PFSK-1 (cell line): ENCODE measurements around the gene ATP2B2.

ENCODE experiments used
- FOXP2 ChIP-seq: optimal IDR thresholded peaks from 2 replicates; pipeline ENCODE3; 2011; ENCODE audit warnings: borderline replicate concordance, control low read depth, inconsistent platforms; ENCODE audit not compliant: insufficient read depth; ENCODE audit errors: extremely low read length, extremely low read depth
- POLR2AphosphoS5 ChIP-seq: IDR thresholded peaks from 2 replicates; pipeline ENCODE4 v1.6.1; 2012; ENCODE audit warnings: low read depth, mild to moderate bottlenecking, control low read depth, low read length, moderate library complexity
- SIN3A ChIP-seq: IDR thresholded peaks from 2 replicates; pipeline ENCODE4 v1.6.1; 2012; ENCODE audit warnings: mild to moderate bottlenecking, low read length, moderate library complexity, borderline replicate concordance; ENCODE audit not compliant: insufficient read depth
- TAF1 ChIP-seq: IDR thresholded peaks from 2 replicates; pipeline ENCODE4 v1.6.1; 2012; ENCODE audit warnings: low read length, control low read depth, borderline replicate concordance; ENCODE audit not compliant: insufficient read depth
- TF ChIP-seq, protein P1 (sequence below), 2 experiments: IDR thresholded peaks; 2 replicates each; pipeline versions ENCODE4 v1.6.1 to v1.8.0; 2011 to 2012; ENCODE audit warnings: low read depth in 2 of 2, low read length in 2 of 2, control low read depth in 1 of 2, inconsistent platforms in 1 of 2, mild to moderate bottlenecking in 1 of 2, moderate library complexity in 1 of 2; ENCODE audit not compliant: insufficient read depth in 1 of 2

DNA sequence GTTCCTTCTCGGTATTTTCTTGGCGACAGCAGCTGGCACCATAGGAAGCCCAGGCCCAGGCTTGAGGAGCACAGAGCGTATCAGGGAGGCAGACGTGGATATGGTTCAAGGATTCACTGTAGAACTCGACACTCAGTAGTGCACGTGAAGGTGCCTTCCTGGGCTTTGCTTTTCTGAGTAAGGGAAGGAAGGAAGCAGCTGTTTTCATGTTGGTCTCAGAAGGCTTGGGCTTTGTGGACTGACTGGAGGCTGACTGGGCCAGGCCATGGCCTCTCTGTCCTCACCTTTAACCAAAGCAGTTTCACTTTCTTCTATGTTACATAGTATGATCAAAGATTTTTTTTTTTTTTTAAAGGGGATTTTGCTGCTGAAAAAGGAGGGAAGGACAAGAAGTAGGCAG lies 205.7 kb downstream of the ATP2B2 start:
- TF ChIP-seq POLR2AphosphoS5 (no peak), FOXP2 (no peak), TAF1 (no peak), SIN3A (no peak)
- TF ChIP-seq, protein P1, sequence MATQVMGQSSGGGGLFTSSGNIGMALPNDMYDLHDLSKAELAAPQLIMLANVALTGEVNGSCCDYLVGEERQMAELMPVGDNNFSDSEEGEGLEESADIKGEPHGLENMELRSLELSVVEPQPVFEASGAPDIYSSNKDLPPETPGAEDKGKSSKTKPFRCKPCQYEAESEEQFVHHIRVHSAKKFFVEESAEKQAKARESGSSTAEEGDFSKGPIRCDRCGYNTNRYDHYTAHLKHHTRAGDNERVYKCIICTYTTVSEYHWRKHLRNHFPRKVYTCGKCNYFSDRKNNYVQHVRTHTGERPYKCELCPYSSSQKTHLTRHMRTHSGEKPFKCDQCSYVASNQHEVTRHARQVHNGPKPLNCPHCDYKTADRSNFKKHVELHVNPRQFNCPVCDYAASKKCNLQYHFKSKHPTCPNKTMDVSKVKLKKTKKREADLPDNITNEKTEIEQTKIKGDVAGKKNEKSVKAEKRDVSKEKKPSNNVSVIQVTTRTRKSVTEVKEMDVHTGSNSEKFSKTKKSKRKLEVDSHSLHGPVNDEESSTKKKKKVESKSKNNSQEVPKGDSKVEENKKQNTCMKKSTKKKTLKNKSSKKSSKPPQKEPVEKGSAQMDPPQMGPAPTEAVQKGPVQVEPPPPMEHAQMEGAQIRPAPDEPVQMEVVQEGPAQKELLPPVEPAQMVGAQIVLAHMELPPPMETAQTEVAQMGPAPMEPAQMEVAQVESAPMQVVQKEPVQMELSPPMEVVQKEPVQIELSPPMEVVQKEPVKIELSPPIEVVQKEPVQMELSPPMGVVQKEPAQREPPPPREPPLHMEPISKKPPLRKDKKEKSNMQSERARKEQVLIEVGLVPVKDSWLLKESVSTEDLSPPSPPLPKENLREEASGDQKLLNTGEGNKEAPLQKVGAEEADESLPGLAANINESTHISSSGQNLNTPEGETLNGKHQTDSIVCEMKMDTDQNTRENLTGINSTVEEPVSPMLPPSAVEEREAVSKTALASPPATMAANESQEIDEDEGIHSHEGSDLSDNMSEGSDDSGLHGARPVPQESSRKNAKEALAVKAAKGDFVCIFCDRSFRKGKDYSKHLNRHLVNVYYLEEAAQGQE (IDR thresholded peaks at IDR 0.05; ENCODE audit: insufficient read depth in 1 of 2, low read depth in 2 of 2, low read length in 2 of 2), result no peak
